Astrocyte (in vitro differentiated cells and primary cell): ENCODE measurements around the gene TSR3. TPM values are rescaled to one million over a fixed set of nuclear protein-coding genes. Genes with fewer than 3 reads are reported as not detected.

Experiments
- DNase-seq: peaks from one replicate; pipeline ENCODE4 v3.0.0-alpha.2; 2010; ENCODE audit warnings: low read depth
- FAIRE-seq: peaks from 2 replicates; lab custom pipeline; 2011; peaks lifted over from hg19 to GRCh38; lab: Jason Lieb, UNC
- H2AFZ ChIP-seq: 2 replicates; pipeline ENCODE4 v1.6.0; 2012; ENCODE audit warnings: low read depth, low read length, inconsistent platforms
- H3K27ac ChIP-seq: 2 replicates; pipeline ENCODE4 v1.5.1; 2011; ENCODE audit warnings: low read depth, low read length, inconsistent platforms
- H3K27me3 ChIP-seq: 2 replicates; pipeline ENCODE4 v1.6.0; 2011; ENCODE audit warnings: low read length, inconsistent platforms; ENCODE audit not compliant: insufficient read depth
- H3K36me3 ChIP-seq: 2 replicates; pipeline ENCODE4 v1.5.1; 2011; ENCODE audit warnings: low read length, inconsistent platforms; ENCODE audit not compliant: insufficient read depth
- H3K4me1 ChIP-seq: 2 replicates; pipeline ENCODE4 v1.5.1; 2011; ENCODE audit warnings: low read length, inconsistent platforms; ENCODE audit not compliant: insufficient read depth
- H3K4me2 ChIP-seq: 2 replicates; pipeline ENCODE4 v1.6.0; 2012; ENCODE audit warnings: low read length, inconsistent platforms
- H3K4me3 ChIP-seq: 2 replicates; pipeline ENCODE4 v1.5.1; 2011; ENCODE audit warnings: low read depth, mild to moderate bottlenecking, low read length, inconsistent platforms; ENCODE audit not compliant: insufficient read depth
- H3K79me2 ChIP-seq: 2 replicates; pipeline ENCODE4 v1.6.0; 2012; ENCODE audit warnings: mild to moderate bottlenecking, low read length, inconsistent platforms; ENCODE audit not compliant: insufficient read depth
- H3K9ac ChIP-seq: 2 replicates; pipeline ENCODE4 v1.6.0; 2012; ENCODE audit warnings: mild to moderate bottlenecking, low read length, inconsistent platforms
- H3K9me3 ChIP-seq: 2 replicates; pipeline ENCODE4 v1.5.1; 2012; ENCODE audit warnings: low read depth, mild to moderate bottlenecking, low read length, inconsistent platforms; ENCODE audit not compliant: insufficient read depth
- H4K20me1 ChIP-seq: 2 replicates; pipeline ENCODE4 v1.6.0; 2012; ENCODE audit warnings: low read length, inconsistent platforms; ENCODE audit not compliant: insufficient read depth
- H3K27ac Mint-ChIP-seq: one replicate; pipeline ENCODE4 v1.8.0; 2021; ENCODE audit warnings: mild to moderate bottlenecking, mixed read lengths; ENCODE audit not compliant: unreplicated experiment
- H3K27me3 Mint-ChIP-seq: one replicate; pipeline ENCODE4 v1.8.0; 2021; ENCODE audit warnings: low read depth, mixed read lengths; ENCODE audit not compliant: unreplicated experiment
- H3K36me3 Mint-ChIP-seq: one replicate; pipeline ENCODE4 v1.8.0; 2021; ENCODE audit warnings: low read depth, mixed read lengths; ENCODE audit not compliant: unreplicated experiment
- H3K4me1 Mint-ChIP-seq: one replicate; pipeline ENCODE4 v1.8.0; 2021; ENCODE audit warnings: low read depth, mixed read lengths; ENCODE audit not compliant: unreplicated experiment
- H3K4me3 Mint-ChIP-seq: one replicate; pipeline ENCODE4 v1.8.0; 2021; ENCODE audit warnings: mild to moderate bottlenecking, moderate library complexity, mixed read lengths; ENCODE audit not compliant: unreplicated experiment
- H3K9me3 Mint-ChIP-seq: one replicate; pipeline ENCODE4 v1.8.0; 2021; ENCODE audit warnings: mild to moderate bottlenecking, mixed read lengths; ENCODE audit not compliant: unreplicated experiment
- EZH2 ChIP-seq: IDR thresholded peaks from 2 replicates; pipeline ENCODE4 v1.6.1; 2012; ENCODE audit warnings: mild to moderate bottlenecking, low read length, inconsistent platforms; ENCODE audit not compliant: insufficient read depth
- total RNA-seq: library from RNA; stranded (reverse); gene quantifications from 2 replicates; pipeline ENCODE4 v1.2.1, GENCODE V29; 2021
- TF ChIP-seq, protein P1 (sequence below): IDR thresholded peaks from 2 replicates; pipeline ENCODE4 v1.5.1; 2011; ENCODE audit warnings: low read depth, mild to moderate bottlenecking, inconsistent platforms, low read length, moderate library complexity; ENCODE audit not compliant: insufficient read depth

The TSR3 gene
- total RNA-seq, 1 donor from 2014 or later: 63.3 TPM

DNA sequence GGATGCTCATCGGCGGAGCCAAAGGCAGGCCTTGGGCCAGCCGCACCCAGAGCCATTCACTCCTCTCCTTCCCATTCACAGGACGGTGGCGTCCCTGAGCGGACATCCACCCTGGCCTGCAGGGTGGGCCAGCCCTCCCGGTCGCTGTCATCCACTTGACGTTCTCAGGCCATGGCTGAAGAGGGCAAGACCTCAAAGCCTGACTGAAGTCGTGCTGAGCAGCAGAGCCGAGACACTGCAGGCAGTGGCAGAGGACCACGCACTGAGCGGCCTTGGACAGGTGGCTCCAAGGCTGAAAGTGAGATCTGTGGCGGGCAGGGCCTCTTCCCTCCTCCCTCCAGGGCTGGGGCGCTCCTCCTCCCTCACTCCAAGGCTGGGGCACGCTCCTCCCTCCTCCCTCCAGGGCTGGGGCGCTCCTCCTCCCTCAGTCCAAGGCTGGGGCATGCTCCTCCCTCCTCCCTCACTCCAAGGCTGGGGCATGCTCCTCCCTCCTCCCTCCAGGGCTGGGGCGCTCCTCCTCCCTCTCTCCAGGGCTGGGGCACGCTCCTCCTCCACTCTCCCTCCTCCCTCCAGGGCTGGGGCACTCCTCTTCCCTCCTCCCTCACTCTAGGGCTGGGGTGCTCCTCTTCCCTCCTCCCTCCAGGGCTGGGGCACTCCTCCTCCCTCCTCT is 24.2 kb upstream of the TSR3 start:
- Histone ChIP-seq H3K27me3 (no peaks in the 10 kb centered on the region), H3K9me3 (no peaks in the 10 kb centered on the region), H3K4me1 (peaks cover 11% of the 10 kb centered on the region), H3K9ac (no peak overlapping the region), H3K36me3 (no peaks in the 10 kb centered on the region), H3K79me2 (peaks cover 5% of the 10 kb centered on the region), H3K27ac (no peak overlapping the region), H4K20me1 (peaks cover 22% of the 10 kb centered on the region), H3K4me2 (no peak overlapping the region), H2AFZ (no peak overlapping the region), H3K4me3 (no peak overlapping the region)
- H3K9me3 Mint-ChIP-seq: no peaks in the 10 kb centered on the region
- H3K4me3 Mint-ChIP-seq: no peak overlapping the region
- H3K4me1 Mint-ChIP-seq: peaks cover 2% of the 10 kb centered on the region
- peaks cover 4% of the 10 kb centered on the region for H3K36me3 Mint-ChIP-seq
- TF ChIP-seq, protein P1, sequence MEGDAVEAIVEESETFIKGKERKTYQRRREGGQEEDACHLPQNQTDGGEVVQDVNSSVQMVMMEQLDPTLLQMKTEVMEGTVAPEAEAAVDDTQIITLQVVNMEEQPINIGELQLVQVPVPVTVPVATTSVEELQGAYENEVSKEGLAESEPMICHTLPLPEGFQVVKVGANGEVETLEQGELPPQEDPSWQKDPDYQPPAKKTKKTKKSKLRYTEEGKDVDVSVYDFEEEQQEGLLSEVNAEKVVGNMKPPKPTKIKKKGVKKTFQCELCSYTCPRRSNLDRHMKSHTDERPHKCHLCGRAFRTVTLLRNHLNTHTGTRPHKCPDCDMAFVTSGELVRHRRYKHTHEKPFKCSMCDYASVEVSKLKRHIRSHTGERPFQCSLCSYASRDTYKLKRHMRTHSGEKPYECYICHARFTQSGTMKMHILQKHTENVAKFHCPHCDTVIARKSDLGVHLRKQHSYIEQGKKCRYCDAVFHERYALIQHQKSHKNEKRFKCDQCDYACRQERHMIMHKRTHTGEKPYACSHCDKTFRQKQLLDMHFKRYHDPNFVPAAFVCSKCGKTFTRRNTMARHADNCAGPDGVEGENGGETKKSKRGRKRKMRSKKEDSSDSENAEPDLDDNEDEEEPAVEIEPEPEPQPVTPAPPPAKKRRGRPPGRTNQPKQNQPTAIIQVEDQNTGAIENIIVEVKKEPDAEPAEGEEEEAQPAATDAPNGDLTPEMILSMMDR: no peak
- TF ChIP-seq EZH2: no peak
- DNase-seq (no peak), FAIRE-seq (no peak)
- no peak overlapping the region for H3K27ac Mint-ChIP-seq
- peaks cover 3% of the 10 kb centered on the region for H3K27me3 Mint-ChIP-seq

DNA sequence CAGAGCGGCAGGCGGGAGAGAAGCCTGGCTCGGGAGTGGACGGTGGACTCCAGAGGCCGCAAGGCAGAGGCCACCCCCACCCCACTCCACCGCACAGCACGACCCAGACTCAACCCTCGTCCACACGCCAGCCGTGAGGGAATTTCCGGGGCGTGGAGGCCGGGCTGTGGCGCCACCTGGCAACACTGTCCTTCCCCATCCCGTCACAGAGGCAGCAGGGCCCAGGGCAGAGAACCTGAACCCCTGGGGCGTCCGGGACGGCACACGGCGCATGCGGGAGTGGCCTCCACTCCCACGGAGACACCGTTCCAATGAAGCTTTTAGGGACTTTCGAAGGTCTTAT is 23.6 kb upstream of the TSR3 start:
- Histone ChIP-seq H3K9me3 (no peaks in the 10 kb centered on the region), H3K4me3 (no peak overlapping the region), H3K27me3 (no peaks in the 10 kb centered on the region), H3K27ac (no peak overlapping the region), H2AFZ (no peak overlapping the region), H3K79me2 (peaks cover 5% of the 10 kb centered on the region), H4K20me1 (peaks cover 22% of the 10 kb centered on the region), H3K4me1 (peaks cover 11% of the 10 kb centered on the region), H3K36me3 (no peaks in the 10 kb centered on the region), H3K4me2 (no peak overlapping the region), H3K9ac (no peak overlapping the region)
- no peak for DNase-seq
- peaks cover 3% of the 10 kb centered on the region for H3K27me3 Mint-ChIP-seq
- TF ChIP-seq, protein P1: no peak
- TF ChIP-seq EZH2: no peak
- no peak for FAIRE-seq
- H3K27ac Mint-ChIP-seq: no peak overlapping the region
- no peaks in the 10 kb centered on the region for H3K9me3 Mint-ChIP-seq
- peaks cover 2% of the 10 kb centered on the region for H3K4me1 Mint-ChIP-seq
- H3K4me3 Mint-ChIP-seq: no peak overlapping the region
- H3K36me3 Mint-ChIP-seq: peaks cover 4% of the 10 kb centered on the region
